ENCODE data around the gene ELP1.

DNA sequence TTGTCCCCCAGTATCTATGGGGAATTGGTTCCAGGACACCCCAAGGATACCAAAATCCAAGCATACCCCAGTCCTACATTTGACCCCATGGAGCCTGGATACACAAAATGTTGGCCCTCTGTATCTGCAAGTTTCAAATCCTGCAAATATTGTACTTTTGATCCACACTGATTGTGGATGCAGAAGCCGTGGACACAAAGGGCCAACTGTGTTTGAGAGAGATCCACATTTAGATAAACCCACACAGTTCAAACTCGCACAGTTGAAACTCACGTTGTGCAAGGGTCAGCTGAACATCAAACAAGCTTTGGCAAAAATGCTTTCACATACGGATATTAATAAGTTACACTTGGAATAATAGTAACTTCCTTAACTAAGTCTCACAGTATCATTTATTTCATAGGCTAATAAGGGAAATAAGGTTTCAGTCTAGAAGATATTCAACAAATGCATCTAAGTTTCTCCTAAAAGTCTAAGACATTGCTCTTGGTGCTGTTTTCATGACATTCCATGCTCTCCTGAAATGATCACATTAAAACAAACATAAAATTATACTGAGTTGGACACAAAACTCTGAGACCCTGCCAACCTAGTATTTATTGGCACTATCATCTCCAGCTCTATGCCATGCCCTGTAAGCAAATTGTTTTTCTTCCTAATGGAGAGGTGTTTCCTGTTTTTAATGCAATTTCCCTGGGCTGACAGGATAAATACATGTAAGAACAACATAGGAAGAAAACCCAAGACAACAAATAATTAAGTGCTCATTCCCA lies 39.5 kb downstream of the ELP1 start:
- TF ChIP-seq, protein P1, sequence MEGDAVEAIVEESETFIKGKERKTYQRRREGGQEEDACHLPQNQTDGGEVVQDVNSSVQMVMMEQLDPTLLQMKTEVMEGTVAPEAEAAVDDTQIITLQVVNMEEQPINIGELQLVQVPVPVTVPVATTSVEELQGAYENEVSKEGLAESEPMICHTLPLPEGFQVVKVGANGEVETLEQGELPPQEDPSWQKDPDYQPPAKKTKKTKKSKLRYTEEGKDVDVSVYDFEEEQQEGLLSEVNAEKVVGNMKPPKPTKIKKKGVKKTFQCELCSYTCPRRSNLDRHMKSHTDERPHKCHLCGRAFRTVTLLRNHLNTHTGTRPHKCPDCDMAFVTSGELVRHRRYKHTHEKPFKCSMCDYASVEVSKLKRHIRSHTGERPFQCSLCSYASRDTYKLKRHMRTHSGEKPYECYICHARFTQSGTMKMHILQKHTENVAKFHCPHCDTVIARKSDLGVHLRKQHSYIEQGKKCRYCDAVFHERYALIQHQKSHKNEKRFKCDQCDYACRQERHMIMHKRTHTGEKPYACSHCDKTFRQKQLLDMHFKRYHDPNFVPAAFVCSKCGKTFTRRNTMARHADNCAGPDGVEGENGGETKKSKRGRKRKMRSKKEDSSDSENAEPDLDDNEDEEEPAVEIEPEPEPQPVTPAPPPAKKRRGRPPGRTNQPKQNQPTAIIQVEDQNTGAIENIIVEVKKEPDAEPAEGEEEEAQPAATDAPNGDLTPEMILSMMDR (IDR thresholded peaks at IDR 0.05; ENCODE audit: low read length), result no peak
- TF ChIP-seq EZH2 (IDR thresholded peaks at IDR 0.05; ENCODE audit: borderline replicate concordance, low read length), result no peak
